Sigmoid colon (tissue), 7 donors: ENCODE data around the gene BAK1. TPM values are rescaled to one million over a fixed set of nuclear protein-coding genes. Genes with fewer than 3 reads are reported as not detected.

Experiments used
- DNase-seq: peaks from one replicate; pipeline ENCODE4 v3.0.0-alpha.2; 2019
- H3K27ac ChIP-seq, 4 donors: fragments of 200-600 bp; sonication (generic); one replicate each; pipeline ENCODE4 v1.5.1; 2016 to 2019; ENCODE audit warnings: mild to moderate bottlenecking in 1 of 4
- H3K27me3 ChIP-seq, 3 donors: fragments of 200-600 bp; sonication (generic); one replicate each; pipeline ENCODE4 v1.5.1; 2019; ENCODE audit warnings: mild to moderate bottlenecking in 1 of 3
- H3K36me3 ChIP-seq, 4 donors: fragments of 200-600 bp; sonication (generic); one replicate each; pipeline ENCODE4 v1.5.1; 2016 to 2019
- H3K4me1 ChIP-seq, 4 donors: fragments of 200-600 bp; sonication (generic); one replicate each; pipeline ENCODE4 v1.5.1; 2017 to 2019
- H3K4me3 ChIP-seq, 4 donors: fragments of 200-600 bp; sonication (generic); one replicate each; pipeline ENCODE4 v1.5.1; 2017 to 2019; ENCODE audit warnings: mild to moderate bottlenecking in 2 of 4, moderate library complexity in 1 of 4
- H3K9me3 ChIP-seq, 4 donors: fragments of 200-600 bp in 3 of 4; sonication (generic) in 3 of 4; one replicate each; pipeline versions ENCODE4 v1.5.1 to v1.6.1; 2013 to 2019
- CTCF ChIP-seq, 4 experiments: fragments of 450-650 bp in 3 of 4; fragments of 200-600 bp in 1 of 4; IDR thresholded peaks; one replicate each; pipeline ENCODE4 v1.5.1; 2016 to 2019; ENCODE audit warnings: antibody characterized with exemption in 4 of 4, mild to moderate bottlenecking in 3 of 4, moderate library complexity in 2 of 4
- EP300 ChIP-seq, 4 donors: sonication (generic); formaldehyde crosslinking; IDR thresholded peaks; one replicate each; pipeline ENCODE4 v1.6.1; 2017; ENCODE audit warnings: antibody characterized with exemption in 4 of 4
- POLR2A ChIP-seq, 2 donors: fragments of 450-650 bp; IDR thresholded peaks; one replicate each; pipeline ENCODE4 v1.6.1; 2016; ENCODE audit warnings: antibody characterized with exemption in 2 of 2, mild to moderate bottlenecking in 2 of 2, moderate library complexity in 2 of 2
- POLR2AphosphoS5 ChIP-seq, 4 donors: sonication (generic); formaldehyde crosslinking; IDR thresholded peaks; one replicate each; pipeline ENCODE4 v1.6.1; 2017; ENCODE audit warnings: antibody characterized with exemption in 4 of 4
- WGBS, 2 donors: extraction: QIAGEN DNeasy Blood & Tissue Kit; methylation state at CpG; one replicate each; pipeline ENCODE4 v1.1.7; 2013; 5-methylcytosine and 5-hydroxymethylcytosine counted together
- intact Hi-C: fragments of 100-400 bp; cut with DNase I; formaldehyde crosslinking; loops from one replicate; pipeline ENCODE4 v1.15.1; 2023
- polyA plus RNA-seq, 3 donors: library from polyadenylated mRNA; stranded (reverse); fragments of 200-250 nt; gene quantifications; one replicate each; pipeline ENCODE4 v1.2.3, GENCODE V29; 2013
- total RNA-seq, 4 donors: library from RNA; depleted of rRNA; stranded (reverse); fragments of >200 nt; gene quantifications; one replicate each; pipeline ENCODE4 v1.1.0, GENCODE V29; 2016
- donor health status: healthy with polysubstance abuse.
- donor health status: Bipolar disorder and iron deficiency.
- donor health status: healthy.

The BAK1 gene
- total and polyA plus RNA-seq, 7 donors: 8.9 to 160 (median 11.1) TPM

GRCh38 chr6:33589392-33589730 lies 9.3 kb upstream of the BAK1 start:
- DNase-seq: no peak
- 13 to 65% methylated on average over 4 of the region's 4 CpGs for WGBS, 2 donors
- H3K36me3 ChIP-seq: no peaks in the 10 kb centered on the region
- intact Hi-C loops: loop anchor here (5.0 to 10.0 kb wide), 2 partner anchors 173 to 565 kb away; no protein-coding TSS in a partner anchor
- H3K4me1 ChIP-seq: peaks cover 0 to 18% (median 13%) of the 10 kb centered on the region in 4 donors
- no peak for TF ChIP-seq POLR2AphosphoS5 (IDR thresholded peaks at IDR 0.05)
- TF ChIP-seq CTCF (IDR thresholded peaks at IDR 0.05): peak in 1 of 4 experiments; percentile 12
- H3K27me3 ChIP-seq: peaks cover 6 to 18% (median 8%) of the 10 kb centered on the region in 3 donors
- H3K9me3 ChIP-seq: no peaks in the 10 kb centered on the region
- no peak overlapping the region for H3K4me3 ChIP-seq
- peak overlapping the region in 3 of 4 donors; percentile 8 to 59 (median 34) for H3K27ac ChIP-seq

- intact Hi-C loops: loop anchor here (5.0 to 10.0 kb wide), 2 partner anchors 173 to 566 kb away; no protein-coding TSS in a partner anchor
- H3K4me3 ChIP-seq: no peak overlapping the region
- no peak for DNase-seq
- H3K36me3 ChIP-seq: no peaks in the 10 kb centered on the region
- H3K27me3 ChIP-seq: peaks cover 6 to 16% (median 8%) of the 10 kb centered on the region in 3 donors
- H3K4me1 ChIP-seq: peaks cover 0 to 18% (median 13%) of the 10 kb centered on the region in 4 donors
- TF ChIP-seq CTCF (IDR thresholded peaks at IDR 0.05) (no peak), POLR2A (IDR thresholded peaks at IDR 0.05) (no peak), EP300 (IDR thresholded peaks at IDR 0.05) (no peak), POLR2AphosphoS5 (IDR thresholded peaks at IDR 0.05) (no peak)
- no peaks in the 10 kb centered on the region for H3K9me3 ChIP-seq
- WGBS, 2 donors: 93 to 96% methylated on average over 4 of the region's 4 CpGs
- H3K27ac ChIP-seq: peak overlapping the region in 2 of 4 donors; percentile 8 to 59
Measured at GRCh38 chr6:33588894-33589293, 8.8 kb upstream of the BAK1 start.

DNA sequence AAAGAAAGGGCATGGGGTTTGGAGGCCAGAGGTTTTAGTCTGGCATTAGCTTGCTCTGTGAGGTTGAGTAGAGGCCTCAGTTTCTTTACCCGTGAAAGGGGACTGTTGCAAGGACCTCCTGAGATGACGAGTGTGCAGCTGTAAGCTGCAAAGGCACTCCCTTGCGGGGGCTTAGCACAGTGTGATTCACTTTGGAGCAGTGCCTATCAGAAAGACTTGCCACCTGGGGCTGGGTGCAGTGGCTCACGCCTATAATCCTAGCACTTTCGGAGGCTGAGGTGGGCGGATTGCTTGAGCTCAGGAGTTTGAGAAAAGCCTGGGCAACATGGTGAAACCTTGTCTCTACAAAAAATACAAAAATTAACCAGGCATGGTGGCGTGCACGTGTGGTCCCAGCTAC lies 7.5 kb upstream of the BAK1 start:
- WGBS, 2 donors: 92% methylated on average over 8 of the region's 8 CpGs
- H3K4me1 ChIP-seq: peaks cover 0 to 17% (median 11%) of the 10 kb centered on the region in 4 donors
- no peaks in the 10 kb centered on the region for H3K36me3 ChIP-seq
- H3K4me3 ChIP-seq: no peak overlapping the region
- no peak for DNase-seq
- H3K9me3 ChIP-seq: no peaks in the 10 kb centered on the region
- TF ChIP-seq CTCF (IDR thresholded peaks at IDR 0.05) (no peak), POLR2A (IDR thresholded peaks at IDR 0.05) (no peak), EP300 (IDR thresholded peaks at IDR 0.05) (no peak), POLR2AphosphoS5 (IDR thresholded peaks at IDR 0.05) (no peak)
- peaks cover 0 to 3% (median 0%) of the 10 kb centered on the region in 3 donors for H3K27me3 ChIP-seq
- H3K27ac ChIP-seq: no peak overlapping the region
- intact Hi-C loops: loop anchor here (5.0 to 10.0 kb wide), 2 partner anchors 175 to 567 kb away; no protein-coding TSS in a partner anchor

GRCh38 chr6:33586108-33586640 lies 6.1 kb upstream of the BAK1 start:
- intact Hi-C loops: loop anchor here (5.0 to 10.0 kb wide), 2 partner anchors 176 to 569 kb away; no protein-coding TSS in a partner anchor
- H3K27me3 ChIP-seq: no peaks in the 10 kb centered on the region
- H3K36me3 ChIP-seq: no peaks in the 10 kb centered on the region
- DNase-seq: no peak
- TF ChIP-seq POLR2A (IDR thresholded peaks at IDR 0.05) (no peak), EP300 (IDR thresholded peaks at IDR 0.05) (no peak), CTCF (IDR thresholded peaks at IDR 0.05) (no peak), POLR2AphosphoS5 (IDR thresholded peaks at IDR 0.05) (no peak)
- WGBS, 2 donors: 62 to 80% methylated on average over 9 of the region's 9 CpGs
- no peaks in the 10 kb centered on the region for H3K9me3 ChIP-seq
- H3K27ac ChIP-seq: no peak overlapping the region
- no peak overlapping the region for H3K4me3 ChIP-seq
- peaks cover 0 to 17% (median 11%) of the 10 kb centered on the region in 4 donors for H3K4me1 ChIP-seq
